Myocyte (in vitro differentiated cells): Measurements from ENCODE around the gene CD207. TPM values are rescaled to one million over a fixed set of nuclear protein-coding genes. Genes with fewer than 3 reads are reported as not detected.
A peak's percentile ranks its signal among the peaks of the same experiment; 100 is the strongest.
"Not testable (repeated sequence)": the region's sequence is repeated elsewhere in the genome, so short reads cannot be mapped to it uniquely, and the experiment has no call there.

Experiments used
- DNase-seq: peaks from one replicate; pipeline ENCODE4 v3.0.0-alpha.2; 2012; ENCODE audit warnings: low read depth
- total RNA-seq: library from RNA; depleted of rRNA; stranded (reverse); fragments of >200 nt; gene quantifications from 2 replicates; pipeline ENCODE4 v1.2.3, GENCODE V29; 2014

Gene CD207
- total RNA-seq, 1 donor from 2014 or later, result not detected

DNA sequence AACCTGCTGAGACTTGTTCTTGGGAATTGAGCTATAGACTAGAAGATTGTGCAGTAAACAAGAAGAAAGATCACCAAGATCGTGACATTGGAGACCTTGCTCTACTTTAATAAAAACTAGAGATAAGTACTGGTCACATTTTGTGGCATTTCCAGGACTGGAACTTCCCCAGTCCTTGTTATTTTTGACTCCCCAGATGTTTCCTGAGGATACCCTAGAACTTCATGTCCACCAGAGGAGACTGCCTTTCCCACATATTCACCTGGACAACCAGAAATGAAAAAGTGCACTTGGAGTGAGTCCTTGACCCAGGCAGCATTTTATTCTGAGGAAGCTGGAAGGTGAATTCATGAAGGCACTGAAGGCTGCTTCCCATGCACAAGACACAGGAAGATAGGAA, 5.7 kb downstream of the CD207 start:
- DNase-seq, result no peak

DNA sequence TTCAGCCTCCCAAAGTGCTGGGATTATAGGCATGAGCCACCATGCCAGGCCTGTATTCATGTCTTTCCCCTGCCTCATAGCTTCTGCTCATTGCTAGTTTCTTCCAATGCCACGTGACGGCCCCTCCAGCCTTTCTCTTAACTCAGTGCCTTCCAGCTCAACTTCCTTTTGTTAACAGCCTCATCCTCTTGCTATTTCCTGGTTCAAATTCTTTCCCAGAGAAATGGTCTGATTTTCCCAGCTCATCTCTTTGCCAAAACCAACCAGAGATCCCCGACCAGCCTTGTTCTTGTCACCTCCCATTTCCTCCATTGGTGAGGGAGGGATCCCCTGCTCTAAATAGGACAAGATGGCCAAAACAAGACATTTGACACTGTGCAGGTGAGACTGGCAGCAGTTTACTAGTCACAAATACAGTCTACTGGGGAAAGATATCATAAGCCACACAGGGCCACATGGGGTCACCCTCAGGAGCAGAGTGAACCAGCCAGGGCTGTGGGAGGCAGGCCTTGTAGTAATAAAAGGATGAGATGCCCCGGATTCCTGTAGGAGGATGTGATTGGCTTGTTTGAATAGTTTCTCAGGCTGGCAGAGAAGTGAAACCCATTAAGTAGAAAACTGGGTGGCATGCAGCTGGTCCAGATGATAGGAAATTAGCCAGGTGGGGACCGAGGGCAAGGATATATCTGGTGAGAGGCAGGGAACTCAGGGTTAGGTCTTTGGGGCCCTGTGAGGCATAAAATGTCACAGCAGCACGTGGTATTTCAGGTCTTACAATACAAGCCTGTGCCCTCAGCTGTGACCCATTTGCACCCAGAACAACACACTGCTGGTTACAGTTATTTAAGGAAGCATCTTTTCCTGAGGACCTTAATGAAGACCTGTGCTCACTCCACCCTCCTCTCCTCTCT, 6.4 kb downstream of the CD207 start:
- DNase-seq, result no peak

- DNase-seq, result peak; percentile 31
Measured at GRCh38 chr2:70828115-70828514, 7.5 kb downstream of the CD207 start.

DNA sequence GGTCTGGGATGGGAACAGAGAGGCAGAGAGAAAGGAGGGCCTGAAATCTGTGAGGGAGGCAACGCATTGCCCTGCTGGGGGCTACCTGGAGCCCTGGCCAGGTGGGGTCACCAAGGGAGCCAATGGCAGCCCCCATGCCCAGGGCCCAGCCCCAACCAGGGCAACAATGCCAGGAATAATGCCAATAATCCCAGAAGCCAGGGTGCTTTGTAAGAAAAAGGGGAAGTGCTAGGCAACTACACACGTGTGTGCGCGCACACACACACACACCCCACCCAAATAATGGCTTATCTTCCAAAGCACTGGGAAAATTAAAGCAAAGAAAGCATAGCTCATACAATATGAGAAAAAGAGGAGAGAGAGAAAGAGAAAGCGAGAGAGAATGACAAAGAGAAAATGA, 8.2 kb downstream of the CD207 start:
- DNase-seq, result no peak

GRCh38 chr2:70826696-70827350, 8.8 kb downstream of the CD207 start:
- DNase-seq, result peak; percentile 3

DNA sequence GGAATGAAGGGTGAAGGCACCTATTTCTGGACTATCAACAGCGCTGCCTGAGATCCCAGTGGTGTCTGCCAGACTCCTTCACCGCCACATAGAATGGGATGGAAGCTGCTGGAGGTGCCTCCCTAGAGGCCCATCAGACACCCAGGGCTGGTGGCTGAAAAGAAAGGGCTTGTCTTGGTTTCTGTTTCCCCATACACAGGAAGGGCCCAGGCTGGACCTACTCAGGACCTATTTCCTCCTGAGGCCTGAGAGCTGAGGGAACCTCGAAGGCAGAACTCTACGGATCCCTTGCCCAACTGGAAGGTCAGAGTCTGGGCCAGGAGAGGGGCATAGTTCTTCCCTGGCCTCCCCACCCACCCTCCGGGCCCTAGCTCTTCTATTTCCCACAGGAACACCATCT, 12.4 kb downstream of the CD207 start:
- no peak for DNase-seq

GRCh38 chr2:70822843-70823242, 12.8 kb downstream of the CD207 start:
- DNase-seq, result no peak

DNA sequence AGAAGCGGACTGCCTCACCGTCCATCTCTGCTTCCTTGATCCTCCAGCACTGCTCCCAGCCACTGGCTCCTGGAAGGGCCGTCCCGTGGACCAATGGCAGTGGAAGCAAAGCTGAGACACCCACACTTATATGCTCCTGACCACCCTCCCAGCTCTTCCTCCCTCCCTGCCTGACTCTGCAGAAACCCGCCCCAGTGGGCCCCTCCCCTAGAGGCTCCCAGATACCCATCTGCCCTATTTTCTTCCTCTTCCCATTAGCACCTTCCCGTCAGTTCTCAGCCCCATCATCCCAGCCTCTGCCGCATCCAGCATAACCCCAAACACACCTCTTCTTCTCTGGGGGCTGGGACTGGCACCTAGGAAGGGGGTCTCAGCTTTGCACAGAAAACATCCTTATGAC, 15.1 kb downstream of the CD207 start, which contains the start of gene CLEC4F:
Gene CLEC4F (minus strand): TSS at position 101 of the 400 bp plus-strand sequence. CDS start 76 bp downstream, at position 25.
- no peak for DNase-seq

- DNase-seq, result no peak
Measured at GRCh38 chr2:70817284-70817954, 18.2 kb downstream of the CD207 start.

GRCh38 chr2:70816726-70817125, 18.9 kb downstream of the CD207 start:
- DNase-seq, result no peak

GRCh38 chr2:70808983-70809958, 26.3 kb downstream of the CD207 start:
- no peak for DNase-seq

DNA sequence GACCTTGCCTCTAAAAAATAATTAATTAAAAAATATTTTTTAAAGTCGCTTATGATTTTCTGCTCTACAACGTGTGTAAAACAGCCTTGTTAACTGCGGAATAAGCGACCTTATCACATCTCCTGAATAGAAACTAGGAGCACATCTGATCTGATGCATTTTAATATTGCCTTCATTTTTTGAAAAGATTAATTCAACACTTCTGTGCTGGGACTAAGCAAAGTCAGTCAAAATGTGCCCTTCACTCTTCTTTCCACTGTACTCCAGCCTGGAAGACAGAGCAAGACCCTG, 27.8 kb downstream of the CD207 start:
- no peak for DNase-seq

GRCh38 chr2:70807102-70807827, 28.4 kb downstream of the CD207 start:
- no peak for DNase-seq

GRCh38 chr2:70806620-70807019, 29.0 kb downstream of the CD207 start:
- no peak for DNase-seq

DNA sequence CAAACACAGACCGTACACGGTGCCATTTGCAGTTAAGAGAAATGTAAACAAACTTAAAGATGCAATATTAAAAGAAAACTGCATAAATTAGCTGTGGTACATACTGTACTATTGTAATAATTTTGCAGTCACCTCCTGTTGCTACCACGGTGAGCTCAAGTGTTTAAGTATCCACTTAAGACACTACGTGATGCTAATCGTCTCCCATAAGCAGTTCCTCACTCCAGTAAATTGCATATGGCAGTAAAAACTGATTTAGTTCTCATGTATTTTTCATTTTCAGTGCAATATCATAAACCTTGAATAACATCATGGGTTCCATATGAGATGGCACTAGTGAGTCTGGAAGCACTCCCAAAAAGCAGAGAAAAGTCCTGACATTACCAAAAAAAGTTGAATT, 29.6 kb downstream of the CD207 start:
- no peak for DNase-seq

DNA sequence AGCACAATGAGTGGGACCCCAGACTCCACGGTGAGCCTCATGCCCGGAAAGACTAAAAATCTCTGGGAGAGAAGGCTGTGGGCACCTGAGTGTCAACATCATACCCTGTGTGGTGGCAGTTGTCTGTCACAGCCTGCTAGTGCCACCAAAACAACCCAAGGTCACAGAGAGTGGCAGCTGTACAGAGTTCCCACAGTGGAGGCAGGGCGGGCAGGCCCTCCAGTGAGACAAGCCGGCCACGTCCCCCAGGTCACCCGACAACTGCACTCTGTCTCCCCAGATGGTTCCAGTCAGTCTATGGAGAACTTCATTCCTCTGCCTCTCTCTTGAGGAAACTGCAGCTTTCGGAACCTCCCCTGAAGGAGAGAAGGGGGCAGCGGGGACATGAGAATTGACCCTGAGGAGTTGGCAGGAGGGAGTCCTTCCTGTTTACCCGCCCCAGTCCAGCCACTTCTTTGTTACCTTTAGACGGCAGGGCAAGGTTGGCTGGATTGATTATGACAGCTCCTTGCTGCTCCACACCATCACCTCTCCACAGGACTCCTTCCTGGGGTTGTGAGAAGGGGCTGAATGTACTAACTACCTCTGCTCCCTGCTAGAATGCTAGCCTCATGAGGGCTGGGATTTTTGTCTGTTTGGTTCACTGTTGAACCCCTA, 33.9 kb downstream of the CD207 start:
- no peak for DNase-seq

DNA sequence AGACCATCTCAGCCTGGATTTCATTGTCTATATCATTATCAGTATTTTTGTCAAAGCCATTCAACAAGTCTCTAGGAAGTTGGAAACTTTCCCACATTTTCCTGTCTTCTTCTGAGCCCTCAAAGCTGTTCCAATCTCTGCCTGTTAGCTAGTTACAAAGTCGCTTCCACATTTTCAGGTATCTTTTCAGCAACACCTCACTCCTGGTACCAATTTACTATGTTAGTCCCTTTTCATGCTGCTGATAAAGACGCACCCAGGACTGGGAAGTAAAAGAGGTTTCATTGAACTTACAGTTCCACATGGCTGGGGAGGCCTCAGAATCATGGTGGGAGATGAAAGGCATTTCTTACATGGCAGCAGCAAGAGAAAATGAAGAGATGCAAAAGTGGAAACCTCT, 35.9 kb downstream of the CD207 start:
- DNase-seq, result no peak

- DNase-seq, result not testable (repeated sequence)
Measured at GRCh38 chr2:70797996-70798395, 37.6 kb downstream of the CD207 start.

DNA sequence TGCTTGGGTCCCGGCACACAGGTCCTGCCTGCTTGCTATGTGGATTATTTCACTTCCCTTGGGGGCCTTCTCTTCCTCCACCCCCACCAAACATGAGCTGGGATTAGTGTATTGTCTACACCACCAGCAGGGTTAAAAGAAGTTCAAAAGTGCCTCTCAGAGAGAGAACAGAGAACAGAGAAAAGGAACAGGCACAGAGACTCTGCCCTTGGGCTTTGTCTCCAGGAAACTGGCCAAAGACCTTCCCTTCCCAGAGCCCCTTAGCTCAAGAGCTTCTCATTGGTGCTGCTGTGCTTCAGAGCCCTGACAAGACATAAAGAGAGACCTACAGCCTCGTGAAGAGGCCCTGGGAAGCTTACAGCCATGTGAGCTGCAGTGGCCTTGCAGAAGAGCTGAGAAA, 38.1 kb downstream of the CD207 start:
- DNase-seq, result no peak

DNA sequence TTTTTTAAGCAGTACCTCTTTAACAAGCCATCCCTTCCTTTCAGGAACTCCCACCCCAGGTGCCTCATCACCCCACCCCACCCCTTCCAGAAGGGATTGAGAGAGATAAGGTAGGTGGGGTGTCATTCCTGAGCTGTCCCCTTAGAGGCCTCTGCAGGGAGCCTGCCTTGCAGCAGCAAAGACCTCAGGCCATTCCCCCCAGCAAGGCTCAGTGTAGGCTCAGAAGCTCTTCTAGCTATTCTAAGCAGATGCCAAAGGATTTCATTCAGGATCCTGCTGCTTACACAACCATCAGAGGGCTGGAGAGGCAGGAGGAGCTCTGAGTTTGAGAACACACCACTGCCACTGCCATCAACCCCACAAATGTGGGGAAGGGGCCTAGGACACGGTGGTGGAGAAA, 39.4 kb downstream of the CD207 start:
- DNase-seq, result no peak
